Measurements from ENCODE around the gene UBE2R2.

Gene UBE2R2

DNA sequence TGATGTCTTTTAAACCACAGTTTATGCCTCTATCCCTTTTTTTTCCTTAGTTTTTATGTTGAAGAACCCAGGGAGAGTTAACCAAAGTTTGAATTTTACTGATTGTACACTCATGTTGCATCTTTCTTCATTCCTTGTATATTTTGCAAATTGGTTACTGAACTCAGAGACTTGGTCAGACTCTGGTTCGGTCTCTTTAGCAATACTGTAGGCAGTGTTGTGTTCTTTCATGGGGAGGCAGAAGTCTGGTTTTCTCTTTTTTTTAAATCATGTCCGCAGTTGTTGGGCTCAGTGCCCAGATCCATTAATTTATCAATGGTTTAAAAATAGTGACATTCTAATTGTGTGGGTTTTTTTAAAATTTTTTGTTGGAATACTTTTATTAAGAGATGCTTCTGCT is 23.4 kb downstream of the UBE2R2 start:
- TF ChIP-seq, protein P1, sequence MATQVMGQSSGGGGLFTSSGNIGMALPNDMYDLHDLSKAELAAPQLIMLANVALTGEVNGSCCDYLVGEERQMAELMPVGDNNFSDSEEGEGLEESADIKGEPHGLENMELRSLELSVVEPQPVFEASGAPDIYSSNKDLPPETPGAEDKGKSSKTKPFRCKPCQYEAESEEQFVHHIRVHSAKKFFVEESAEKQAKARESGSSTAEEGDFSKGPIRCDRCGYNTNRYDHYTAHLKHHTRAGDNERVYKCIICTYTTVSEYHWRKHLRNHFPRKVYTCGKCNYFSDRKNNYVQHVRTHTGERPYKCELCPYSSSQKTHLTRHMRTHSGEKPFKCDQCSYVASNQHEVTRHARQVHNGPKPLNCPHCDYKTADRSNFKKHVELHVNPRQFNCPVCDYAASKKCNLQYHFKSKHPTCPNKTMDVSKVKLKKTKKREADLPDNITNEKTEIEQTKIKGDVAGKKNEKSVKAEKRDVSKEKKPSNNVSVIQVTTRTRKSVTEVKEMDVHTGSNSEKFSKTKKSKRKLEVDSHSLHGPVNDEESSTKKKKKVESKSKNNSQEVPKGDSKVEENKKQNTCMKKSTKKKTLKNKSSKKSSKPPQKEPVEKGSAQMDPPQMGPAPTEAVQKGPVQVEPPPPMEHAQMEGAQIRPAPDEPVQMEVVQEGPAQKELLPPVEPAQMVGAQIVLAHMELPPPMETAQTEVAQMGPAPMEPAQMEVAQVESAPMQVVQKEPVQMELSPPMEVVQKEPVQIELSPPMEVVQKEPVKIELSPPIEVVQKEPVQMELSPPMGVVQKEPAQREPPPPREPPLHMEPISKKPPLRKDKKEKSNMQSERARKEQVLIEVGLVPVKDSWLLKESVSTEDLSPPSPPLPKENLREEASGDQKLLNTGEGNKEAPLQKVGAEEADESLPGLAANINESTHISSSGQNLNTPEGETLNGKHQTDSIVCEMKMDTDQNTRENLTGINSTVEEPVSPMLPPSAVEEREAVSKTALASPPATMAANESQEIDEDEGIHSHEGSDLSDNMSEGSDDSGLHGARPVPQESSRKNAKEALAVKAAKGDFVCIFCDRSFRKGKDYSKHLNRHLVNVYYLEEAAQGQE (IDR thresholded peaks at IDR 0.05; ENCODE audit: insufficient read depth in 1 of 2, low read depth in 2 of 2, low read length in 2 of 2): no peak
- TF ChIP-seq POLR2AphosphoS5 (IDR thresholded peaks at IDR 0.05; ENCODE audit: low read depth, low read length) (no peak), SIN3A (IDR thresholded peaks at IDR 0.05; ENCODE audit: borderline replicate concordance, insufficient read depth, low read length) (no peak), FOXP2 (optimal IDR thresholded peaks at IDR 0.05; ENCODE audit: borderline replicate concordance, extremely low read depth, extremely low read length, insufficient read depth) (no peak), TAF1 (IDR thresholded peaks at IDR 0.05; ENCODE audit: borderline replicate concordance, insufficient read depth, low read length) (no peak)

DNA sequence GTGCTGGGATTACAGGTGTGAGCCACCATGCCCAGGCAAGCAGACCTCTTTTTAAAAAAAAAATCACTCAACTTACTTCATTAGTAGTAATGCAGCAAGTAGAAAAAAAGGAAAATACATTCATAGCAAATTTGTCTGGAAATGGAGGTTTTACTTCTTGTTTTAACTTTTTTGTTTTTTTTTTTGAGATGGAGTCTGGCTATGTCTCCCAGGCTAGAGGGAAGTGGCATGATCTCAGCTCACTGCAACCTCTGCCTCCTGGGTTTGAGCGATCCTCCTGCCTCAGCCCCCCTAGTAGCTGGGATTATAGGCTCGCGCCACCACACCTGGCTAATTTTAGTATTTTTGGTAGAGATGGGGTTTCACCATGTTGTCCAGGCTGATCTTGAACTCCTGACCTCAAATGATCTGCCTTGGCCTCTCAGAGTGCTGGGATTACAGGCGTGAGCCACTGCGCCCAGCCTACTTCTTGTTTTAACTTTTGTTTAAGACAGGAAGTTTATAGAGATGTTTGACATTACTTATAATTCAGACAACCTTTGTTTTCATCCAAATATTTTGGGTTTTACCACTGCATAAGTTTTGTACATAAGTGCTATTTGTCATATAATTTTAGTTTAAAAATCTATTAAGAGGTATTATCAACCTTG is 26.5 kb downstream of the UBE2R2 start:
- TF ChIP-seq FOXP2 (optimal IDR thresholded peaks at IDR 0.05; ENCODE audit: borderline replicate concordance, extremely low read depth, extremely low read length, insufficient read depth): no peak
- TF ChIP-seq, protein P1 (IDR thresholded peaks at IDR 0.05; ENCODE audit: insufficient read depth in 1 of 2, low read depth in 2 of 2, low read length in 2 of 2): no peak
- no peak for TF ChIP-seq POLR2AphosphoS5 (IDR thresholded peaks at IDR 0.05; ENCODE audit: low read depth, low read length)
- no peak for TF ChIP-seq SIN3A (IDR thresholded peaks at IDR 0.05; ENCODE audit: borderline replicate concordance, insufficient read depth, low read length)
- no peak for TF ChIP-seq TAF1 (IDR thresholded peaks at IDR 0.05; ENCODE audit: borderline replicate concordance, insufficient read depth, low read length)

- TF ChIP-seq FOXP2 (optimal IDR thresholded peaks at IDR 0.05; ENCODE audit: borderline replicate concordance, extremely low read depth, extremely low read length, insufficient read depth) (no peak), SIN3A (IDR thresholded peaks at IDR 0.05; ENCODE audit: borderline replicate concordance, insufficient read depth, low read length) (no peak), TAF1 (IDR thresholded peaks at IDR 0.05; ENCODE audit: borderline replicate concordance, insufficient read depth, low read length) (no peak)
Measured at GRCh38 chr9:33846231-33846630, 29.3 kb downstream of the UBE2R2 start.

DNA sequence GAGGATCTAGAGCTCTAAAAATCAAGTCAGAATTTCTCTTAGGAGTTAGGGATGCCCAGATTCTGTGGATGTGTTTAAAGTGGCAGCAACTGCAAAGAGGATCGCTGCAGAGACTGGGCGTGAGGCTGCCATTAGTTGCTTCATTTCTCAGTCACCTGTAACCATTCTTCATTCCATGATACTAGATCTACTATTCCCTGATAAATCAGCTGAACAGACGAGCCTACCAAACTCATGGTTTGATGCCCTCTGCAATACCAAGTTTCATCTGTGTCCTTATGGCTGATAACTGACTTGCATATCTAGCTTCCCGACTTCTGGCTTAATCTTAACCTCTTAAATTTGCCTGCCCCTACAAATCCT is 33.3 kb downstream of the UBE2R2 start:
- no peak for TF ChIP-seq TAF1 (IDR thresholded peaks at IDR 0.05; ENCODE audit: borderline replicate concordance, insufficient read depth, low read length)

- TF ChIP-seq TAF1 (IDR thresholded peaks at IDR 0.05; ENCODE audit: borderline replicate concordance, insufficient read depth, low read length) (no peak), POLR2AphosphoS5 (IDR thresholded peaks at IDR 0.05; ENCODE audit: low read depth, low read length) (no peak)
- TF ChIP-seq, protein P1 (IDR thresholded peaks at IDR 0.05; ENCODE audit: insufficient read depth in 1 of 2, low read depth in 2 of 2, low read length in 2 of 2): no peak
Measured at GRCh38 chr9:33850677-33851076, 33.7 kb downstream of the UBE2R2 start.

GRCh38 chr9:33851301-33851700 is 34.3 kb downstream of the UBE2R2 start:
- TF ChIP-seq POLR2AphosphoS5 (IDR thresholded peaks at IDR 0.05; ENCODE audit: low read depth, low read length): no peak
- no peak for TF ChIP-seq SIN3A (IDR thresholded peaks at IDR 0.05; ENCODE audit: borderline replicate concordance, insufficient read depth, low read length)
- TF ChIP-seq TAF1 (IDR thresholded peaks at IDR 0.05; ENCODE audit: borderline replicate concordance, insufficient read depth, low read length): no peak
- TF ChIP-seq, protein P1 (IDR thresholded peaks at IDR 0.05; ENCODE audit: insufficient read depth in 1 of 2, low read depth in 2 of 2, low read length in 2 of 2): no peak
- no peak for TF ChIP-seq FOXP2 (optimal IDR thresholded peaks at IDR 0.05; ENCODE audit: borderline replicate concordance, extremely low read depth, extremely low read length, insufficient read depth)
